ENCODE data around the gene FOCAD.

- no peak for TF ChIP-seq POLR2AphosphoS5 (IDR thresholded peaks at IDR 0.05; ENCODE audit: borderline replicate concordance, low read depth, low read length)
- no peak for TF ChIP-seq EZH2 (IDR thresholded peaks at IDR 0.05)
- no peak for TF ChIP-seq FOXP2 (optimal IDR thresholded peaks at IDR 0.05; ENCODE audit: control extremely low read depth, extremely low read length, insufficient read depth)
Measured at GRCh38 chr9:21031808-21032183, 347.7 kb downstream of the FOCAD start.
